Stimulated activated CD8-positive, alpha-beta memory T cell treated with anti-CD3 and anti-CD28 coated beads, Interleukin-7, amount 100 ng/mL, for 24 hours (primary cell): Measurements from ENCODE around the gene B3GALNT2.
"Not testable (repeated sequence)": the region's sequence is repeated elsewhere in the genome, so short reads cannot be mapped to it uniquely, and the experiment has no call there.

Source experiments
- DNase-seq: peaks from one replicate; pipeline ENCODE4 v3.0.0-alpha.2; 2020; ENCODE audit warnings: low read depth

Gene B3GALNT2

DNA sequence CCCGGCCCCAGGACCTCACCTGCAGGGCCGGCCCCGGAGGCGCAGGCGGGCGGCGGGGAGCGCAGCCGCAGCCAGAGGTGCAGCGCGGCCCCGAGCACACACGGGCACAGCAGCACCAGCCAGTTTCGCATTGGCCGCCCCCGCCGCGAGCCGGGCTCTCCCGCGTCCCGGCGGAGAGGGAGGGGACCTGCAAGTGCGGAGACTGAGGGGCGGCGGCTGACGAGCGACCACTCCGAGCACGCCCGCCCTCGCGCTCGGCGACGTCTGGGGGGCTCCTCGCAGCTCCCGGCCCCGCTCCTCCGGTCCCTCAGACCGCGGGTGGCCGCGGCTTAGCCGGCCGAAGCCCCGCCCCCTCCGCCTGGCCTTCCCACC is at the start of gene B3GALNT2:
Gene B3GALNT2, minus strand, starts transcription at position 331 of the 372 bp plus-strand sequence. Its CDS starts 200 bp downstream, at position 131.
- no peak for DNase-seq

DNA sequence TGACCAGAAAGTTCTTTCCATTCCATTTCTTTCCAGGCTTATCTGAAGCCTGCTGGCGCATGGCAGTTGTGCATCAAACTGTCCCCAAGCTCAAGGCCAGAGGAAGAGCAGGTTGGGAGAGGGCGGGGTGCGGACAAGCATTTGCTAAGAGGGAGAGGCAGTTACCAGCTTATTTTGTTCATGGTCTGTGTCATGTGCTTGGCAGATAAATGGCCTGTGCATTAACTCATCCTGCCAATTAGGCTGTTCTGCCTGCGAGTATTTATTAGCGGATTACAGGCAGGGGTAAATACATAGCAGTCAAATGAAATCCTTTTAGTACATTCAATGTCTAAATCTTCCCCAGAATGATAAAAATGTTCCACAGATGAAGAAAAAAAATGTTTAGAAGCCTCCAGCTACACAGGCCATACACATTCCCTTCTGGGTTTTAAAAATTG is 48.9 kb upstream of the B3GALNT2 start:
- no peak for DNase-seq

DNA sequence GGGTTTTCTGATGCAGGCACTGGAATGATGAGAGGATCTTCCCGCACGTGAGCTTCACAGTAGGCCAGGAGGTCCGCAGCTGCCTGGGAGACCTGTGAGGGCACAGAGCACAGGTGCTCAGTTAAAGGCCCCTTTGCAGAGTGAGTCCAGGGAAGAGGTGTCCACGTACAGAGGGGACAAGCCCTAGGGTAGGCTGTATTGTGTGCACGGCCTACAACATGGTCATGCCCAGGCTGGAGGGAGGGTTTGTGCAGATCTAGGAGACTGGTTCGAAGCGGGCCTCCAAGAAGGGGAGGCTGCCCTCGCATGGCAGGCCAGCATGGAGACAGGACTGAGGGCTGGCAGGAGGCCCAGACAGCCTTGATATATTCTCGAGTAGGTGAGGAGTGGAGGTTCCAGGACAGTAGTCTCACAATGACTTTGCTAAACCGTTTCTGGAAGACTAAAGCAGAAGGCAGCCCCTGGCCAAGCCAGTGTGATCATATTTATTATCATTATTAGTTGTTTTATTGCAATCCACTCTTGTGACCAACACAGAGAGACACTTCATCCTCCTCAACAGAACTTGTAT is 48.0 kb upstream of the B3GALNT2 start:
- DNase-seq, result no peak

DNA sequence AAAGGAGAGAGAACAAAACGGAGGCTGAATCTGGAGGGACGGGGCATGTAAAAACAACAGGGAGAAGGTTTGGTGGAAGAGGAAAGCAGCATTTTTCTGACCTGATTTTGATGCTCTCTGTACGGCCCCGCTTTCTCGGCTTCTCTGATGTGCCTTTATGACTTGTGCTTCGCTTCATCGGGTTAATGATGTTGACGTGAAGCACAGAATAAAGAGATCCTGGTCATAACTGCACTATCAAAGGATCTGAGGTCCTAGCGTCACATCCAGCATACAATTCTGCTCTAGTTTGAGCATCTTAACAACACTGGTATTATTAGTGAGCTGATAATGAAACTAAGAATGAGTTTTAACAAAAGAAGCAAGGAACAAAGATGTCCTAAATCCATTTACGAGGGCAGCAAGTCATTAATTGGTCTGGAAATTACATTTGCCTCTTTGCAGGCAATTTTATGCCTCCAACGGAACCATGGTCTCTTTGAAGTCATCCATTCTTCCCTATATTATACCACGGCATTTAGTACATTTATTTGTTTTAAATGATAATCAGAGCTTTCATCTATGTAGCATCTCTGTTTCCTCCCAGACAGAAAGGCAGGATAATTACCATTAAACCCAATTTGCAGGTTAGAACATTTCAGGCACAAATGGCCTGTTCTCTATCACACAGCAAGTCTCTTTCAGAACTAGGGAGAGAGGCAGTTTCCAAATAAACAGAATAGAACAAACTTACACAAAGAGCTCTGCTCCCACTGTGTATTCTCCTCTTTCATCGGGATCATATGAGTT is 45.3 kb upstream of the B3GALNT2 start:
- no peak for DNase-seq

DNA sequence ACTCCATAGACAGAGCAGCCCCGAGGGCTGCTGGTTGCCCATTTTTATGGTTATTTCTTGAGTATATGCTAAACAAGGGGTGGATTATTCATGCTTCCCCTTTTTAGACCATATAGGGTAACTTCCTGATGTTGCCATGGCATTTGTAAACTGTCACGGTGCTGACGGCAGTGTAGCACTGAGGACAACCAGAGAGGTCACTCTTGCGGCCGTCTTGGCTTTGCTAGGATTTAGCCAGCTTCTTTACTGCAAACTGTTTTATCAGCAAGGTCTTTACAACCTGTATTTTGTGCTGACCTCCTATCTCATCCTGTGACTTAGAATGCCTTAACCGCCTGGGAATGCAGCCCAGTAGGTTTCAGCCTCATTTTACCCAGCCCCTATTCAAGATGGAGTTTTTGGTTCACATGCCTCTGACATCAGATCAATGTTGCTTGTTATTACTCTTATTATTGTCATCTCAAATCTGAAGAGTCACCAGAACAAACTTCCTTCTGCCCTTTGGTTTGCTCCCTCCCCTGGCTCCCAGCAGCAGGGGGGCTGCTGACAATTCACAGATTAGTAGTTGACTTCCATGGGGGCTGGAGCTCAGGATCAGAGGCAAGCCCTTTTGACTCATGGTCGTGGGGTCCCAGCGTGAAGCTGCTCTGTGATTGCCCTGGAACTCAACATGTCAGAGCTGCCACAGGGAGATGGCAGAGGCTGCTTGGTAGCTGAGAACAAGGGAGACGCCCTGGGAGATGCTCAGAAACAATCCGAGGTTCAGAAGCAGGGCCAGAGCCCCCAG is 42.3 kb upstream of the B3GALNT2 start:
- DNase-seq, result not testable (repeated sequence)

DNA sequence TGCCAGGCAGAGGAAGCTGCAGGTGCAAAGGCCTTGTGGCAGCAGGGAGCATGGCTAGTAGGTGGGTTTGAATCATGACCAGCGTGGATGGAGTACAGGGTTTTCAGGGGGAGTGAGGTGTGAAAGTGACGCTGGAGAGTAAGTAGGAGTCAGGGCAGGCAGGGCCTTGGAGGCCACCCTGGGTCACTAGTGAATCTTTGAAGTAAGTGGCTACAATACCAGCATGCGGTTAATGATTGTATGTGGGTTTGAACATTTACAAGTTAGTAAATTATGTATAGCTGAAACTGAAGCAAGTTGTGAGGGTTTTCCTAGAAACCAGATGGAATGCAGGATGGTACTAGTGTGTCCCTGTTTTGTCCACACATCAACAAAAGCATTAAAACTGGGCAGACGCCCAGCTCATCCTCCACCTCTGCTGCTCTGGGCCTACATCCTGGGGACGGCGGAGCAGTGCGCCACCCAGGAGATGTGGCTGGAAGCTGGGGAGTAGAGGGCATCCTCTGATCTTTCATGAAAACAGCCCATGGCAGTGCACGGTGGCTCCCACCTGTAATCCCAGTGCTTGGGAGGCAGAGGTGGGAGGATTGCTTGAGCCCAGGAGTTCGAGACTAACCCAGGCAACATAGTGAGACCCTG is 41.2 kb upstream of the B3GALNT2 start:
- DNase-seq, result no peak

DNA sequence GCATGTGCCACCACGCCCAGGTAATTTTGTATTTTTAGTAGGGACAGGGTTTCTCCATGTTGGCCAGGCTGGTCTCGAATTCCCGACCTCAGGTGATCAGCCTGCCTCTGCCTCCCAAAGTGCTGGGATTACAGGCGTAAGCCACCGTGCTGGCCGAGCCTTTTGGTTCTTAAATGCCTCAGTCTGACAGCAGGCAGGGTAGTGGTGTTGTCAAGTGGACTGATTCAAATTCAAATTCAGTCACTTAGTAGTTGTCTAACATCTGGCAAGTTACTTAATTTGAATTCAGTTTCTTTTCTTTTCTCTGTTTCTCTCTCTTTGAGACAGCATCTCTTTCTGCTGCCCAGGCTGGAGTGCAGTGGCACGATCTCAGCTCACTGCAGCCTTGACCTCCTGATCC is 38.6 kb upstream of the B3GALNT2 start:
- not testable (repeated sequence) for DNase-seq

DNA sequence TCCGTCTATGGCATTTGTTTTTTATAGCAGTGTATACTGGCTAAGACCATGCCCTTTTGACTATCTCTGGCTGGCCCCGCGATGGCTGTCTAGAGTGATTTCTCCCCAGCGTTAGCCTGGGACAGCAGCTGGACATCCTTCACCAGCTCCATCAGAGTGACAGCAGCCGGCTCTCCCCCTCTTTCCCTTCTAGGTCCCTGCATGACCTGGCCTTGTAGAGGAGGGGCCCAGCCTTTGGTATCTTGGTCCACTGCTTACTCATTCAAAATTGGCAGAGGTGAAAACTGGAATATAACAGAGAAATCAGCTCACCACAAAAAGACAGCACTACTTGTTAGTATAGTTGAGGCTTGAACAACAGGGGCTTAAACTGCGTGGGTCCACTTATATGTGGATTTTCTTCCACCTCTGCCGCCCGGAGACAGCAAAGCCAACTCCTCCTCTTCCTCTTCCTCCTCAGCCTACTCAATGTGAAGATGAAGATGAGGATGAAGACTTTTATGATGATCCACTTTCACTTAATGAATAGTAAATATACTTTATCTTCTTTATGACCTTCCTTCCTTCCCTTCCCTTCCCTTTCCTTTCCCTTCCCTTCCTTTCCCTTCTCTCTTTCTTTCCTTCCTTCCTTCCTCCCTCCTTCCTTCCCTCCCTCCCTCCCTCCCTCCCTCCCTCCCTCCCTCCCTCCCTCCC is 29.4 kb upstream of the B3GALNT2 start:
- DNase-seq, result no peak

DNA sequence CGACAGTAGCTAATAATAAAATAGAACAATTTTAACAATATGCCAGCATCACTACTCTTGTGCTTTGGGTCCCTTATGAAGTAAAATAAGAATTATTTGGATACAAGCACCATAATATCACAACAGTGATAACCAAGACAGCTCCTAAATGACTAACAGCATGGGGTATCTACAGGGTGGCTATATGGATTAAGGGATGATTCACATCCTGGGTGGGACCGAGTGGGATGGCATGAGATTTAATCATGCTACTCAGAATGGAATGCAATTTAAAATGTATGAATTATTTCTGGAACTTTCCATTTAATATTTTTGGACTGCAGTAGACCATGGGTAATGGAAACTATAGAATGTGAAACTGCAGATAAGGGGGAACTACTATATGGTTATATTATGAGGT is 28.1 kb upstream of the B3GALNT2 start:
- no peak for DNase-seq

DNA sequence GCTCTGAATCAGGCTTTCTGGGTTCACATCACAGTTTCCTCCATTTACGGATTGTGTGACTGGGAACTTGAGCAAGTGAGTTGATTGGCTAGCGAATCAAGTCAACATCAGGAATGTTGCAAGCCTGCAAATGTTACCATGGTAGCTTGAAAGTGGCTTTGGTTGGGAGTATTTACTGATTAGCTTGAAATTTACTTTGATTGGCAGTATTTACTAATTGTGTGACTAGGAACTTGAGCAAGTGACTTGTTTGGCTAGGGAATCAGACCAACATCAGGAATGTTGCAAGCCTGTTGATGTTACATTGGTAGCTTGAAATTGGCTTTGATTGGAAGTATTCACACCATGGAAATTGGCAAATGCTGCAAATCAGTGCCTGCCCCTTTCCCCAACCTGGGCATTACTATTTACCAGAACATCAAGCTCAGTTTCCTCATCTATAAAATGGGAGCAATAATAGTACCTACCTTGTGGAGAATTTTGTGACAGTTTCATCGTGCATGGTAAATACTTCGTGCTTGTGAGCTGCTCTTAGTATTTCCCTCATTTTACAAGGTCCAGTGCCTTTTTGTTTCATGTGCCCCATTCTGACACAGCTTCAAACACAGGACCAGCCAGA is 23.1 kb upstream of the B3GALNT2 start:
- no peak for DNase-seq

DNA sequence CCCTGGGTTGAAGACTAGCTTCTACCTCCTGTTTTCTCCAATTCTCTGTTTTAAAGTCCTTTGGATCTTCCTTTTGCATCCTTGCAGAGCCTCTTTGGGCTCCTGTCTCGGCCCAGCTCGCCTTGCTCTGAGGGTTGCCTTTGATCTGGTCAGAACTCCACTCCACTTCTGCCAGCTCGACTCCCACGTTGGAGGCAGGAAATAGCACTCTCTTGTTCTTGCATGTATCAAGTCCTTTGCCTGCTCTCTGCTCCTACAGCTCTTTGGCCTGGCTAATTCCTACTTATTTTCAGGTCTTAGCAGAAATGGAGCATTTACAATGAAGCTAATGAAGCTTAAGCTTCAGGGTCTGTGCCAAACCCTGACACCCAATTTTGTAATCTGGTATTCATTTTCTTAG is 21.1 kb upstream of the B3GALNT2 start:
- DNase-seq, result no peak

DNA sequence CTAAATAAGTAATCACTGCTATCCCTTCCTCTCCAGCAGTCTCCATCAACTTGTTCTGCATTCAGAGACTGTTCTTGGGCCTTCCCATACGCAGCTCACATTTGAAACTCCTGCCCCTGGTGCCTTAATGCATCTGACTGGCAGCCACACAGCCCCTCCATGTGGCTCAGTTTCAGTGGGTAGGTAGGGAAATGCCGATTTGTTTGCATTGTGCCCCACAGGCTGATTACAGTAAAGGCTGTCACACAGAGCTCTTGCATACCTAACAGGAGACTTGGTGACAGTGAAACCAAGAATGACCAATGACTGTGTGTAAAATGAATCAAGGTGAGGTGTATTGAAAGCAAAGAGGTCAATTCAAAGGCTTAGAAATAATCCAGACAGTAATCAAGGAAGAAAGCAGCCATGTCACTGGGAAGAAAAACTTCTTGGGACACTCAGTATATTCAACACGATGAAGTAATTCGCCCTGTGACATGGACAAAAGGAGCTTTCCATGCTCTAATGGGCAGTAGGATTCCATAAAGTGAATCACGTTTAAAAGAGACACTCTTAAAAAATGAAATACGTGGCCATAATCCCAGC is 12.7 kb upstream of the B3GALNT2 start:
- DNase-seq, result no peak

DNA sequence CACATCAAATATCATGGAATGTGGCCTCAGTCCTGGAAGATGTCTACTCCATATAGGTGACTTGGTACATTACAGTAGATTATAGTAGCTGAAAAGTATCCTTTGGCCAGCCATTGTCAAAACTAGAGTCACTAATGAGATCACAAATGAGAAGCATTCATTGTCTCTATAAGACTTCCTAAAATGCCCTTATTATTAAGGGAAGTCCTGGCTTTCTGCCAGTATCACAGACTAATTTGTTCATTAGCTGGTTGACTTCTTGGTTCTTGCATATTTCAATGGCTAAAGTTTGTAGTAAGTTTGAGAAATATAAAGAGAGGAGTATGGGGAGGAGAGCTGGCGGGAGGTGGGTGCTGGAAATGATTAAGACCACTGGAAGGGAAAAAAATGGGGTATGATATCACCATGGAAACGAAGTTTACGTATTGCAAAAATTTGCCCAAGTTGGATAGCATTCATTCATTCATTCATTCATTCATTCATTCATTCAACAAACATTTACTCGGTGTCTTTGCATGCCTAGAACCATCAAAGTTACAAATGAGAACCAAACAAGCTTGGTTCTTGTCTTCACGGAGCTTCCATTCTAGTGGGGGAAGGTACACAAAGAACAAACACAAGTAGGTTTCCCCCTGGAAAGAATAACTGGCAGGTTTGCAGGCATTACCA is 11.7 kb upstream of the B3GALNT2 start:
- DNase-seq, result no peak

DNA sequence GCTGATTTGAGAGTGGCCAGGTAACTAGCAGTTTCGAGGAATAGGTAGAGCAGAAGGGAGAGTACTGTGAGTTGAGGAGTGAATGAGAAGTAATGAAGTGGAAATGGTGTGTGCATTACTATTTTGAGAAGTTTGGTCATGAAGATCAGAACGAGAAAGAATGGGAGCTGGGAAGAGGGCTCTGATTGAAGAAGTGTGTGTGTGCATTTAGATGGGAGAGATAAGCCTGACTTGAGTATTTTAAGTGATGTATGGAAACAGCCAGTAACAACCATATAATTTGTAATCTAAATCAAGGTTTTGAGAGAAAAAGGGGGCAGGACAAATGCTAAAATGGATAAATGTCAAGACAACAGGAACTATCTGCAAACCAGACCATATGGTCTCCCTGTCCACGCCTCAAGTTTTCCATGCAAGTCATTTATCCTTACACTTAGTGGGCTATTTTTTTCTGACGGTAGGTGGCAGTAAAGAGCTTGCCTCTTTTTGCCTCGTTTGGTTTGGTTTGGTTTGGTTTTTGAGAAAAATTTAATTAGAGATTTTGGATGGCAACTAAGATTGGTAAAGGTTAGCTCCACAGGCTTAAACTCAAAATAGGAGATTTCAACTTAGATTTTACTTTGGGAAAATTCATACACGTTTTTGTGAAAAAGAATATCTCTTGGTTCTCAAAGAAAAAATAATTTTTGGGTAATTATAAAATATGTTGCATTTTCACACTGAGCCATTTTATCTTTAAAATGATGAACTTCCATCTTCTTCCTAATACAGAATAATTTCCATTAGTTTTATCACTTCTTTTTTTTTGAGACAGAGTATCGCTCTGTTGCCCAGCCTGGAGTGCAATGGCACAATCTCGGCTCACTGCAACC is 9.5 kb upstream of the B3GALNT2 start:
- no peak for DNase-seq

DNA sequence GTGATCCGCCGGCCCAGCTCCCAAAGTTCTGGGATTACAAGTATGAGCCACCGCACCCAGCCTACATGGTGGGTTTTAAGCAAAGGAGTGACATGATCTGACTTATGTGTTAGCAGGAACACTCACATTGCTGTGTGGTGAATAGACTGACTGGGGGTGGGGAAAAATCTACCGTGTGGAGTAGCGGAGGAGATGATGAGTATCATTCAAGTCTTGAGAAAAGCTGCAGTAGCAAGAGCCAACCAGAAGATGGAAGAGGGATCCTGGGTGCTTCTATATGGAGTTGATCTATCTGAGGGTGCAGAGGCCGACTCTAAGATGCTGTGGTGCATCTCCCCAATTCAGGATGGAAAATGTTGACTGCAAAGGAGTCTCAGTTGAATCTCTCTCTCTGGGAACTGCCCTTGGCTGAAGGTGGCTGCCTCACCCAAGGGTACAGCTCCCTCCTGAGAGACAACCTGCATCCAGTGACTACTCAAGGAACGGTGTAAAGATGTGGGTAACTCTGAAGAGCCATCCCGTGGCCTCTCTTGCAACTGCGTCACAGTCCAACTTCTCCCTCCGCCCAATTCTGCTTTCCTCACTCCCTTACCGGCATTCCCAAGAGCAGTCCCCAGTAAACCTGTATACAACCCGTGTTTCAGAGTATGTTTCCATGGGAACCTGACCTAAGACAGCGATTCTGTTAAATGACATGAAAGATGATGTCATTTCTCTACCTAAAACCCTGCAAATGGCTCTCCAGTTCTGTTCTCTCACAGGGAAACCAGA is 7.4 kb upstream of the B3GALNT2 start:
- no peak for DNase-seq

DNA sequence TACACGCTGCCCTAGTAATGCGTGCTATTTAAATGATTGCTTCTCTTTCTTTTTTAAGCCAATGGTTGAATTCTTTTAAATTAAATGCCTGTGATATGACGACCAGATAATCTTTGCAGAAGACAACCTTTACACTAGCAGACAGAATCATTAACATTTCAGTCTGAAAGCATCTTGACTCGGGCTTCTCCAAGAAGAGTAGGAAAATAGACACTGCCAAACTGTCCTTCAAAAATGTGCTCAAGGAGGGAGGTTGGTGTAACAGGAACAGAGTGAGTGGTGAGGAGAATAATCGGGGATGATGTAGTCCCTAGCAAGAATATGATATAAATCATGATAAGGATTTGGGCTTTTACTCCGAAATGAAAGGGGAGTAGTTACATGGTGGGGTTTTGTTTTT is 6.6 kb upstream of the B3GALNT2 start:
- no peak for DNase-seq

DNA sequence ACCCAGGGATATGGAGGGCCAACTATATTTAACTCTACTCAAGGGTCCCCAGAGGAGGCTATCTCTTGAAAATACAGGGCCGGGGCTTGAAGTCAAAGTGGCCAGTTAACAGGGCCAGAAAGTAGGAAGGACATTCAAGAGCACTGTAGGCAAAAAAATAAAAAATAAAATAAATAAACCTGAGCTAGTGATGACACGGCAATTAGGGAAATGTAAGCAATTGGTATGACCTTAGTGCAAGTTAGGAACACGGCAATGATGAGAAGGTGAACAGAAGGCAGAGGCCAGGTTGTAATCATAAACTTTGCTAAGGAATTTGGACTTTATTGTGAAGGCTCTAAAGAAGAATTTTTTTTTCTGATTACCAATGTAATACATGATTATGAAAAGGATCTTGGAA is 3.4 kb upstream of the B3GALNT2 start:
- DNase-seq, result no peak

DNA sequence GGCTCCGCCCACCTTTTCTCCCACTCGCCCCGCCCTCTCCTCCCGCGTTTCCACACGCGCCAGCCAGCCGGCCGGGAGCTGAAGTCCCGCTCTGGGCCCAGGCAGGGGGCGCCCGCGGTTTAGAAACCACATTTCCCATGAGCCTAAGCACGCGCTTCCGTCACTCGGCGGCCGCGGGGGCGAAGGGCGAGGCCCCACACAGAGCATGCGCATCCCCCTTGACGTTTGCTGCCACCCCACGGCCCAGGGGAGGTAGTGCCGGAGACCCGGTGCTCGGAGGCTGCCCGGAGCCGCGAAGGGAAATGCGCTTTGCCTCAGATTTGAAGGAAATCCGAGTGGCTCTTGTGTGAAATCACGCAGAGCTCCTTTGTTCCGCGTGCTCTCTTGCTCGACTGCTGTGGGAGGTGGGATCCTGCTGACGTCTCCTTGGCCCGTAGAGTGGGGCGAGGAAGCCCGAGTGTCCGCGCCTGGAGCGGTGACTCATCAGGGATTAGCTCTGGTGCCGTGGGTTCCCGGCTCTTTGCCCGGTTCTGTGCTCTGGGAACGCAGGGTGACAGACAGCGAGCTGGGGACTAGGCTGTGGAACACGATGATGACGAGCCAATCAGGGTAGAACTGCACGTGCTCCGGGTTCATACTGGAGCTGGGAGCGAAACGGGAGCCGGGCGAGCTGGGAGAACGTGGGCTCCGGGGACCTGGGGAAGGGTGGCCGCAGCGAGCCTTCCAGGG is 406 bp upstream of the B3GALNT2 start:
- DNase-seq, result peak; percentile 97
